Fibroblast of villous mesenchyme (primary cell): ENCODE measurements around the gene KLHL14. TPM values are rescaled to one million over a fixed set of nuclear protein-coding genes. Genes with fewer than 3 reads are reported as not detected.
"Not testable (repeated sequence)": the region's sequence is repeated elsewhere in the genome, so short reads cannot be mapped to it uniquely, and the experiment has no call there.

ENCODE experiments used
- DNase-seq: peaks from one replicate; pipeline ENCODE4 v3.0.0-alpha.2; 2010; ENCODE audit warnings: low read depth
- H3K4me3 ChIP-seq: 2 replicates; pipeline ENCODE4 v1.5.1; 2011; ENCODE audit warnings: low read depth, mild to moderate bottlenecking, low read length
- total RNA-seq: library from RNA; depleted of rRNA; stranded (reverse); fragments of >200 nt; gene quantifications from 2 replicates; pipeline ENCODE4 v1.2.3, GENCODE V29; 2012
- TF ChIP-seq, protein P1 (sequence below): IDR thresholded peaks from 2 replicates; pipeline ENCODE4 v1.5.1; 2012; ENCODE audit warnings: low read depth, mild to moderate bottlenecking, low read length; ENCODE audit not compliant: insufficient read depth

Gene KLHL14
- total RNA-seq, 1 donor: not detected

DNA sequence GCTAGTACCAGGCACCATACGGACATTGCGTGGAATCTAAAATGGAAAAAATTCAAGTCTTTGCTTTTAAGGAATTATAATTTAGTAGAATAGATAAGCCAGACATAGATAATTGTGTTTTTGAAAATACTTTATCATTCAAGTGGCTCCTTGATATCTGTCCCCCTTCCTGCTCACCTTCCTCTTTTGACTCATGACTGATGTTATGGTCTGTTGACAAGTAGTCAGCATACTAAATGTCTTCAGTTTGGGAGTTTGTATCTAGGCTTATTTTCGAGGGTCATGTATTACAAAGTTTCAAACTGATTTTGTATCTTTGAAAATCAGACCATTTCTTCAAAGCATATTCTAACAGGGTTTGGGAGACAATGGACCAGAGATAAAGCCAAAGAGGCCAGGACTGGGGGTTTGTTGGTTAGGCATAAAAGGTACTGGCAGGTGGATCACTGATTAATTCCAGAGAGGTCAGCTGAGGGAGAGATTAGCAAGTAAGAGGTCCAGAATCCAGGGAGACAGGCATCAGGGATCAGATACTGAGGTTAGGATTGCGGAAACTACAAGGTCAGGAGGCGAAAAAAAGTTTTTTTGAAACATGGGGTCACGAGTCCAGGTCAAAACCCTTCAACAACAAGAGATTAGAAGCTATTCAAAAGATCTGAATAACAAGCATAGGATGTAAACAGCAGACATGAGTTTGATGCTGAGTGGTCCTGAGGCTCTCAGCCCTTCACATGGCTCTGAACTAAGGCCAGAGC is 31.5 kb upstream of the KLHL14 start:
- H3K4me3 ChIP-seq: no peak overlapping the region
- TF ChIP-seq, protein P1, sequence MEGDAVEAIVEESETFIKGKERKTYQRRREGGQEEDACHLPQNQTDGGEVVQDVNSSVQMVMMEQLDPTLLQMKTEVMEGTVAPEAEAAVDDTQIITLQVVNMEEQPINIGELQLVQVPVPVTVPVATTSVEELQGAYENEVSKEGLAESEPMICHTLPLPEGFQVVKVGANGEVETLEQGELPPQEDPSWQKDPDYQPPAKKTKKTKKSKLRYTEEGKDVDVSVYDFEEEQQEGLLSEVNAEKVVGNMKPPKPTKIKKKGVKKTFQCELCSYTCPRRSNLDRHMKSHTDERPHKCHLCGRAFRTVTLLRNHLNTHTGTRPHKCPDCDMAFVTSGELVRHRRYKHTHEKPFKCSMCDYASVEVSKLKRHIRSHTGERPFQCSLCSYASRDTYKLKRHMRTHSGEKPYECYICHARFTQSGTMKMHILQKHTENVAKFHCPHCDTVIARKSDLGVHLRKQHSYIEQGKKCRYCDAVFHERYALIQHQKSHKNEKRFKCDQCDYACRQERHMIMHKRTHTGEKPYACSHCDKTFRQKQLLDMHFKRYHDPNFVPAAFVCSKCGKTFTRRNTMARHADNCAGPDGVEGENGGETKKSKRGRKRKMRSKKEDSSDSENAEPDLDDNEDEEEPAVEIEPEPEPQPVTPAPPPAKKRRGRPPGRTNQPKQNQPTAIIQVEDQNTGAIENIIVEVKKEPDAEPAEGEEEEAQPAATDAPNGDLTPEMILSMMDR: no peak
- no peak for DNase-seq

DNA sequence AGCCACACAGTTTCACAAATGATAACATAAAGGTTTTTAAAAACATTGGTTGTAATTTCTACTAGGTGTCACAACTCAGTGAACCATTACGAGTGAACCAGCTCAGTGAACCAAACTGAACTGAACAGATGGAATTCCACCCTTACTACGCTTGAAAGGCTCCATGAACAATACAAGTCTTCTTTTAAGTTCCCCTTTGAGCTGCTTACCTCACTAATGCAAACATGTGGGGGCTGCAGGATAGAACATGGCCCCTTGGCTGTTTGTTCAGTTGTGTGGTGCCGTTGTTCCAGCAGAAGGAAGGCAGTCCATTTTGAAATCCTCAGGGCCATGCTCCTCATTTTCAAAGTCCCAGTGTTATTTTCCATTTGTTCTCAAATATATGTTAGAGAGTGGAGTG is 30.7 kb upstream of the KLHL14 start:
- no peak for DNase-seq
- TF ChIP-seq, protein P1: no peak
- no peak overlapping the region for H3K4me3 ChIP-seq

- TF ChIP-seq, protein P1: no peak
- H3K4me3 ChIP-seq: no peak overlapping the region
- no peak for DNase-seq
These were observed 30.0 kb upstream of the KLHL14 start for GRCh38 chr18:32802591-32803451.

- DNase-seq: no peak
- H3K4me3 ChIP-seq: no peak overlapping the region
- TF ChIP-seq, protein P1: no peak
These were observed 28.4 kb upstream of the KLHL14 start for GRCh38 chr18:32801228-32801627.

GRCh38 chr18:32798209-32798960 is 25.6 kb upstream of the KLHL14 start:
- TF ChIP-seq, protein P1: no peak
- DNase-seq: no peak
- no peak overlapping the region for H3K4me3 ChIP-seq

GRCh38 chr18:32794667-32795066 is 21.8 kb upstream of the KLHL14 start:
- H3K4me3 ChIP-seq, DNase-seq: not testable (repeated sequence)

DNA sequence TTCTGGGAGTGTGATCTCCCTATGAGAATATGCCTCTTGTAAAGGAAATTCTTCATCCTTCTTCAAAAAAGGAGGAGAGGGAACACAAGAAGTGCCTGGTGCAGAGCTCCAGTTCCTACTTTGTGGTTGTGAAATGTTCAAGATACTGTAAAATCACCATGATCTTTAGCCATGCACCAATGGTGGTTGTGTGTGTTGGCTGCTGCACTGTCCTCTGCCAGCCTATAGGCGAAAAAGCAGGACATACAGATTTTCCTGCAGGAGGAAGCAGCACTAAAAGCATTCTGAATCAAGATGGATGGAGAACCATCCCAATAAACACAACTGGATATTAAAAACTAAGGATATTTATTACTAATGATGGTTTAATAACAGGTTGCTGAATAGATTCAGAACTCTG is 6.2 kb upstream of the KLHL14 start:
- TF ChIP-seq, protein P1: no peak
- DNase-seq: no peak
- H3K4me3 ChIP-seq: no peak overlapping the region
